Right lobe of liver (tissue), 6 donors: Measurements from ENCODE around the gene ANKRD33B. TPM values are rescaled to one million over a fixed set of nuclear protein-coding genes. Genes with fewer than 3 reads are reported as not detected.
"Not testable (repeated sequence)": the region's sequence is repeated elsewhere in the genome, so short reads cannot be mapped to it uniquely, and the experiment has no call there.

ENCODE experiments used
- ATAC-seq, 4 donors: fragments of 200-7000 bp; cut with Tn5 transposase; one replicate each; pipeline ENCODE4 v1.9.1; 2020; ENCODE audit warnings: mild to moderate bottlenecking in 4 of 4, moderate library complexity in 4 of 4
- DNase-seq, 3 donors: peaks; one replicate each; pipeline ENCODE4 v3.0.0-alpha.2; 2020
- H3K27ac ChIP-seq, 3 donors: fragments of 200-600 bp; one replicate each; pipeline ENCODE4 v1.8.0; 2022
- H3K27me3 ChIP-seq, 2 donors: fragments of 200-600 bp; one replicate each; pipeline ENCODE4 v1.8.0; 2022
- H3K36me3 ChIP-seq, 4 donors: fragments of 200-600 bp; sonication (generic) in 1 of 4; one replicate each; pipeline versions ENCODE4 v1.5.1 to v1.8.0; 2017 to 2022; ENCODE audit warnings: control low read depth in 1 of 4
- H3K4me1 ChIP-seq, 4 donors: fragments of 200-600 bp; sonication (generic) in 1 of 4; one replicate each; pipeline versions ENCODE4 v1.5.1 to v1.8.0; 2017 to 2022; ENCODE audit warnings: control low read depth in 1 of 4
- H3K4me3 ChIP-seq, 3 donors: fragments of 200-600 bp; one replicate each; pipeline ENCODE4 v1.8.0; 2022
- H3K9me3 ChIP-seq, 4 donors: fragments of 200-600 bp; sonication (generic) in 1 of 4; one replicate each; pipeline versions ENCODE4 v1.5.1 to v1.8.0; 2017 to 2022; ENCODE audit warnings: control low read depth in 1 of 4
- POLR2A ChIP-seq: fragments of 450-650 bp; IDR thresholded peaks from one replicate; pipeline ENCODE4 v1.6.1; 2017; ENCODE audit warnings: antibody characterized with exemption, mild to moderate bottlenecking
- WGBS: methylation state at CpG from one replicate; pipeline ENCODE4 v1.1.6; 2018; ENCODE audit warnings: low coverage, low lambda C conversion rate; ENCODE audit not compliant: insufficient coverage; ENCODE audit errors: missing lambda C conversion rate; 5-methylcytosine and 5-hydroxymethylcytosine counted together
- intact Hi-C, 2 donors: fragments of 100-400 bp; cut with DNase I; formaldehyde crosslinking; loops; one replicate each; pipeline versions ENCODE4 v1.11.2 to v1.14.1; 2022
- total RNA-seq, 6 experiments: library from RNA; depleted of rRNA in 2 of 6; stranded (reverse); fragments of >200 nt in 2 of 6; fragmentation: NEBNext Ultra II Directional in 3 of 6; extraction: Animal tissue kit (Norgen Biotek cat#: 25700) in 3 of 6; gene quantifications; one replicate each; pipeline versions ENCODE4 v1.1.0 to v1.2.4, GENCODE V29; 2016 to 2023
- TF ChIP-seq, protein P1 (sequence below), 4 donors: fragments of 200-600 bp in 3 of 4; fragments of 450-650 bp in 1 of 4; IDR thresholded peaks; one replicate each; pipeline versions ENCODE4 v1.5.1 to v1.8.0; 2016 to 2022; ENCODE audit warnings: antibody characterized with exemption in 4 of 4, mild to moderate bottlenecking in 2 of 4
- donor health status: DM: no; HTN: yes; CAD: no.
- donor health status: DM: no; HTN: no; CAD: no.
- donor health status: DM: no; HTN: no; CAD: no.
- donor health status: DM: no; HTN: yes; CAD: no.
- donor health status: DM: no; HTN: yes; CAD: no.

The ANKRD33B gene
- total RNA-seq, 6 experiments from 2014 or later, result 0.16 to 1.3 (median 0.29) TPM

DNA sequence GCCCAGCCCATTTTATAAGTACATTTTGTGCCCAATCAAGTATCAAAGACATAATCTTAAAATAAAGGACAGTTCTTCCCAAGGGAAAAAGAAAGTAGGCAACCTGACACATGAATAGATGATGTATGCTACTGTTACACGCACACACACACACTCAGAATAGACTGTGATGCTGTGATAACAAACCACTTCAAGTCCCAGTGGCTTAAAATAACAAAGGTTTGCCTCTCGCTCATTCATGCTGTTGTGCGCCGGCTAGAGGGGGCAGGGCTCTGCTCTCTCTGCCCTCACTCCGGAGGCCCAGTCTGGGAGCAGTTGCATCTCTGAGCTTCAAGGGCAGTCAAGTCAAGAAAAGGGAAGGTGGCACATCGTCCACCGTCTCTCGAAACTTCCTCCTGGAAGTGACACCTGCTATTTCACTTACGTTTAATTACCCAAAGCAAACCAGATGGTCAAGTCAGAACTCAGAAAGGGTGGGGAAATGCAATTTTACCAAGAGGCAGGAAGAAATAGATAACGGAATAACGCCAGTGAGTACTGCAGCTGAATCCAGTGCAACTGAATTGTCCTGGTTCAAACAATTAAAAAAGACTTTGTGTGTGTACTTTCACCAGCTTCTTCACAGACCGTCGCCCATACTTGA lies 43.3 kb downstream of the ANKRD33B start:
- Histone ChIP-seq H3K27ac (no peak overlapping the region), H3K36me3 (no peaks in the 10 kb centered on the region), H3K9me3 (no peaks in the 10 kb centered on the region), H3K4me1 (peaks cover 0 to 22% (median 9%) of the 10 kb centered on the region in 4 donors), H3K4me3 (no peak overlapping the region), H3K27me3 (no peaks in the 10 kb centered on the region)
- TF ChIP-seq, protein P1, sequence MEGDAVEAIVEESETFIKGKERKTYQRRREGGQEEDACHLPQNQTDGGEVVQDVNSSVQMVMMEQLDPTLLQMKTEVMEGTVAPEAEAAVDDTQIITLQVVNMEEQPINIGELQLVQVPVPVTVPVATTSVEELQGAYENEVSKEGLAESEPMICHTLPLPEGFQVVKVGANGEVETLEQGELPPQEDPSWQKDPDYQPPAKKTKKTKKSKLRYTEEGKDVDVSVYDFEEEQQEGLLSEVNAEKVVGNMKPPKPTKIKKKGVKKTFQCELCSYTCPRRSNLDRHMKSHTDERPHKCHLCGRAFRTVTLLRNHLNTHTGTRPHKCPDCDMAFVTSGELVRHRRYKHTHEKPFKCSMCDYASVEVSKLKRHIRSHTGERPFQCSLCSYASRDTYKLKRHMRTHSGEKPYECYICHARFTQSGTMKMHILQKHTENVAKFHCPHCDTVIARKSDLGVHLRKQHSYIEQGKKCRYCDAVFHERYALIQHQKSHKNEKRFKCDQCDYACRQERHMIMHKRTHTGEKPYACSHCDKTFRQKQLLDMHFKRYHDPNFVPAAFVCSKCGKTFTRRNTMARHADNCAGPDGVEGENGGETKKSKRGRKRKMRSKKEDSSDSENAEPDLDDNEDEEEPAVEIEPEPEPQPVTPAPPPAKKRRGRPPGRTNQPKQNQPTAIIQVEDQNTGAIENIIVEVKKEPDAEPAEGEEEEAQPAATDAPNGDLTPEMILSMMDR (IDR thresholded peaks at IDR 0.05), result no peak
- TF ChIP-seq POLR2A, result no peak
- intact Hi-C loops, result no loop called here
- ATAC-seq (no peak), DNase-seq (peak in 1 of 3 donors; percentile 44)
- WGBS, result 61% methylated on average over 13 of the region's 13 CpGs

DNA sequence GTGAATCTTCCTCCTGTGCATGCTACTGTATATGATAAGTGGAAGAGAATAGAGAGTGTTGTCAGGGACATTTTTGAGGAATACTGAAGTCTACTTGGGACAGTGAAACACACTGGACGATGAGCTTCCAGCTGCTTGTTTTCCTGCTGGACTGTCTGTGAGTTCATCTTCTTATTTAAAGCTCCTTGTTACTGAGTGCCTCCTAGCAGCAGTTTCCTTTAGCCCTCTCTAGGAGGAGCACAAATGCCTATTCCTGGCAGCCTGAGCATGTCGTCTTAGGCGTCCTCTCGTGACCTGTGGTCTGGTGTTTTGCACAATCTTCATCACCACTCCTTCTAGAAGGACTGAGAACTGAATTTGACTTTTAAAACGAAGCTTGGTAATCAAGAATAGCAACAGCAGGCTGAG lies 43.8 kb downstream of the ANKRD33B start:
- H3K4me1 ChIP-seq, result peaks cover 0 to 19% (median 7%) of the 10 kb centered on the region in 4 donors
- no peak overlapping the region for H3K27ac ChIP-seq
- ATAC-seq (peak; percentile 29 to 50 (median 33)), DNase-seq (peak in 1 of 3 donors; percentile 33)
- intact Hi-C loops, result no loop called here
- no peaks in the 10 kb centered on the region for H3K27me3 ChIP-seq
- WGBS, result 30% methylated on average over 5 of the region's 5 CpGs
- no peaks in the 10 kb centered on the region for H3K36me3 ChIP-seq
- no peaks in the 10 kb centered on the region for H3K9me3 ChIP-seq
- no peak overlapping the region for H3K4me3 ChIP-seq
- TF ChIP-seq, protein P1 (IDR thresholded peaks at IDR 0.05), result no peak
- no peak for TF ChIP-seq POLR2A

DNA sequence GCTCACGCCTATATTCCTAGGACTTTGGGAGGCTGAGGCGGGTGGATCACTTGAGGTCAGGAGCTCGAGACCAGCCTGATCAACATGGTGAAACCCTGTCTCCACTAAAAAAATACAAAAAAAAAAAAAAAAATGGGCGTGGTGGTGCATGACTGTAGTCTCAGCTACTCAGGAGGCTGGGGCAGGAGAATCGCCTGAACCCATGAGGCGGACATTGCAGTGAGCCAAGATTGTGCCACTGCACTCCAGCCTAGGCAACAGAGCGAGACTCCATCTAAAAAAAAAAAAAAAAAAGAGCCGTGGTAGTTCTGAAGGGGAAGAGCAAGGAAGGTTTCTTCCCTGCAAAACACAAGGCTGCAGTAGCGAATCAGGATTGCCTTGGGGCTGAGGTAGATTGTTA lies 44.2 kb downstream of the ANKRD33B start:
- H3K4me1 ChIP-seq, result peaks cover 0 to 16% (median 5%) of the 10 kb centered on the region in 4 donors
- H3K9me3 ChIP-seq, H3K27me3 ChIP-seq, H3K36me3 ChIP-seq, DNase-seq, ATAC-seq, H3K4me3 ChIP-seq, intact Hi-C loops, H3K27ac ChIP-seq: not testable (repeated sequence)
- WGBS, result 82% methylated on average over 9 of the region's 9 CpGs

DNA sequence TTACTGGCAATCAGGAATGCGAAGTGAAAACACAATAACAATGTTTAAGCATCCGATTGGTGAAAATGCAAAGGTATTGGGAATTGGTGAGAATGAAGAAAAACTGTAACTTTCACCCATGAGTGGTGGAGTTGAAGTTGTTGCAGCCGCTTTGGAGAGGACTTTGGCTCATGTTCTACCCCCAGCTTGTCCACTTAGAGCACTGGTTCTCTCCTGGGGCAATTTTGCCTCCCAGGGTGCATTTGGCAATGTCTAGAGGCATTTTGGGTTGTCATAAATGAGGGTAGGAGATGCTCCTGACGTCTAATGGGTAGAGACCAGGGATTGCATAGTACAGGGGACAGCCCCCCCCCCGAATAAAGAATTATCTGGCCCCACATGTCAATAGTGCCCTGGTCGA lies 46.2 kb downstream of the ANKRD33B start:
- no peak for TF ChIP-seq POLR2A
- TF ChIP-seq, protein P1 (IDR thresholded peaks at IDR 0.05), result no peak
- no peaks in the 10 kb centered on the region for H3K36me3 ChIP-seq
- WGBS, result 51% methylated on average over 6 of the region's 6 CpGs
- H3K9me3 ChIP-seq, result no peaks in the 10 kb centered on the region
- H3K4me3 ChIP-seq, result no peak overlapping the region
- peak; percentile 9 to 42 (median 21) for ATAC-seq
- H3K27me3 ChIP-seq, result no peaks in the 10 kb centered on the region
- DNase-seq, result no peak
- intact Hi-C loops, result no loop called here
- peak overlapping the region in 2 of 3 donors; percentile 82 to 83 for H3K27ac ChIP-seq
- H3K4me1 ChIP-seq, result peaks cover 0 to 16% (median 5%) of the 10 kb centered on the region in 4 donors

DNA sequence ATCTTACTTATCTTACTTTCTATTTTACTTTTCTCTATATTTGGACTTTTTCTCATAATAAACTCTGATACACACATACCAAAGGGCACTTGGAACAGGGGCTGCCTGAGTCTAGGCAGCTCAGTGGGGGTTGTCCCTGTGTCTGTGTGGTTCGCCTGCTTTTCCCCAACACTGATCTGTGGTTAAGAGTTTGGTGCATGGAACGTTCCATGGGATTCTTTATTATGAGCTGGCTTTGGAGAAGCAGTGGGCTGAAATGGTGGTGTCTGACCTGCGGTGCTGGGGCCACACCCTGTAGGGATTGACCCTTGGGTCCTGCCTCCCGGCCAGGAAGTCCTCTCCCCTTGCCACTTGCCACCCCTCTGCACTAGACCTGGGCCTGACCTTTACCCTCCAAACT lies 47.4 kb downstream of the ANKRD33B start:
- Histone ChIP-seq H3K4me3 (no peak overlapping the region), H3K27me3 (no peaks in the 10 kb centered on the region), H3K4me1 (peaks cover 0 to 16% (median 5%) of the 10 kb centered on the region in 4 donors), H3K27ac (peak overlapping the region; percentile 47 to 83 (median 82)), H3K9me3 (no peaks in the 10 kb centered on the region), H3K36me3 (no peaks in the 10 kb centered on the region)
- 51% methylated on average over 3 of the region's 4 CpGs for WGBS
- TF ChIP-seq, protein P1 (IDR thresholded peaks at IDR 0.05), result no peak
- TF ChIP-seq POLR2A, result no peak
- peak; percentile 76 to 85 (median 80) for ATAC-seq
- intact Hi-C loops, result no loop called here
- peak in 1 of 3 donors; percentile 62 for DNase-seq
